ENCODE data around the gene PHB1.

Gene PHB1

DNA sequence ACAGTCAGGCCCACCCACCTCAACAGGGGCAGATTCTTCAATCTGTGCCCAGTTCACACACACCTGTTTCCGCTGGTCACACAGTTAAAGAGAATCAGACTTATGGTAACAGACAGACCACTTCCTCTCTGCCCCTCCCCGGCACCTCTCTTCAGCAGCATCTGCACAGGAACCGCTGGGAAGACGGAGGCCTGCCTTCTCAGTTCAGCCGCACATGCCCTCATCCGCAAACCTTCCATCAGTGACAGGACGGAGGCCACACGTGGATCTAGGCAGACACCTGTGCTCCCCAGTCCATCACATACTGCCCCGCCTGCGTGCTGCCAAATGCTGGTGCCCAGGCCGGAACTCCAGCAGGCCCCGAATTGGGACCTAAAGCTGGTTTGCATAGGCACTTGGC lies 10.3 kb downstream of the PHB1 start:
- TF ChIP-seq EP300 (IDR thresholded peaks at IDR 0.05; ENCODE audit: borderline replicate concordance) (no peak), TEAD4 (IDR thresholded peaks at IDR 0.05) (no peak), FOXM1 (IDR thresholded peaks at IDR 0.05; ENCODE audit: borderline replicate concordance, low read depth) (no peak), RAD21 (IDR thresholded peaks at IDR 0.05; ENCODE audit: low read depth) (no peak), CEBPB (IDR thresholded peaks at IDR 0.05) (no peak), EGR1 (IDR thresholded peaks at IDR 0.05) (no peak), CREB1 (IDR thresholded peaks at IDR 0.05; ENCODE audit: low read depth) (no peak), TCF12 (IDR thresholded peaks at IDR 0.05; ENCODE audit: low read depth) (no peak)
- TF ChIP-seq, protein P1, sequence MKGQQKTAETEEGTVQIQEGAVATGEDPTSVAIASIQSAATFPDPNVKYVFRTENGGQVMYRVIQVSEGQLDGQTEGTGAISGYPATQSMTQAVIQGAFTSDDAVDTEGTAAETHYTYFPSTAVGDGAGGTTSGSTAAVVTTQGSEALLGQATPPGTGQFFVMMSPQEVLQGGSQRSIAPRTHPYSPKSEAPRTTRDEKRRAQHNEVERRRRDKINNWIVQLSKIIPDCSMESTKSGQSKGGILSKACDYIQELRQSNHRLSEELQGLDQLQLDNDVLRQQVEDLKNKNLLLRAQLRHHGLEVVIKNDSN (IDR thresholded peaks at IDR 0.05): no peak
- TF ChIP-seq, protein P2, sequence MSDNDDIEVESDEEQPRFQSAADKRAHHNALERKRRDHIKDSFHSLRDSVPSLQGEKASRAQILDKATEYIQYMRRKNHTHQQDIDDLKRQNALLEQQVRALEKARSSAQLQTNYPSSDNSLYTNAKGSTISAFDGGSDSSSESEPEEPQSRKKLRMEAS (IDR thresholded peaks at IDR 0.05): no peak
- TF ChIP-seq, protein P3, sequence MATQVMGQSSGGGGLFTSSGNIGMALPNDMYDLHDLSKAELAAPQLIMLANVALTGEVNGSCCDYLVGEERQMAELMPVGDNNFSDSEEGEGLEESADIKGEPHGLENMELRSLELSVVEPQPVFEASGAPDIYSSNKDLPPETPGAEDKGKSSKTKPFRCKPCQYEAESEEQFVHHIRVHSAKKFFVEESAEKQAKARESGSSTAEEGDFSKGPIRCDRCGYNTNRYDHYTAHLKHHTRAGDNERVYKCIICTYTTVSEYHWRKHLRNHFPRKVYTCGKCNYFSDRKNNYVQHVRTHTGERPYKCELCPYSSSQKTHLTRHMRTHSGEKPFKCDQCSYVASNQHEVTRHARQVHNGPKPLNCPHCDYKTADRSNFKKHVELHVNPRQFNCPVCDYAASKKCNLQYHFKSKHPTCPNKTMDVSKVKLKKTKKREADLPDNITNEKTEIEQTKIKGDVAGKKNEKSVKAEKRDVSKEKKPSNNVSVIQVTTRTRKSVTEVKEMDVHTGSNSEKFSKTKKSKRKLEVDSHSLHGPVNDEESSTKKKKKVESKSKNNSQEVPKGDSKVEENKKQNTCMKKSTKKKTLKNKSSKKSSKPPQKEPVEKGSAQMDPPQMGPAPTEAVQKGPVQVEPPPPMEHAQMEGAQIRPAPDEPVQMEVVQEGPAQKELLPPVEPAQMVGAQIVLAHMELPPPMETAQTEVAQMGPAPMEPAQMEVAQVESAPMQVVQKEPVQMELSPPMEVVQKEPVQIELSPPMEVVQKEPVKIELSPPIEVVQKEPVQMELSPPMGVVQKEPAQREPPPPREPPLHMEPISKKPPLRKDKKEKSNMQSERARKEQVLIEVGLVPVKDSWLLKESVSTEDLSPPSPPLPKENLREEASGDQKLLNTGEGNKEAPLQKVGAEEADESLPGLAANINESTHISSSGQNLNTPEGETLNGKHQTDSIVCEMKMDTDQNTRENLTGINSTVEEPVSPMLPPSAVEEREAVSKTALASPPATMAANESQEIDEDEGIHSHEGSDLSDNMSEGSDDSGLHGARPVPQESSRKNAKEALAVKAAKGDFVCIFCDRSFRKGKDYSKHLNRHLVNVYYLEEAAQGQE (IDR thresholded peaks at IDR 0.05; ENCODE audit: low read depth): no peak

DNA sequence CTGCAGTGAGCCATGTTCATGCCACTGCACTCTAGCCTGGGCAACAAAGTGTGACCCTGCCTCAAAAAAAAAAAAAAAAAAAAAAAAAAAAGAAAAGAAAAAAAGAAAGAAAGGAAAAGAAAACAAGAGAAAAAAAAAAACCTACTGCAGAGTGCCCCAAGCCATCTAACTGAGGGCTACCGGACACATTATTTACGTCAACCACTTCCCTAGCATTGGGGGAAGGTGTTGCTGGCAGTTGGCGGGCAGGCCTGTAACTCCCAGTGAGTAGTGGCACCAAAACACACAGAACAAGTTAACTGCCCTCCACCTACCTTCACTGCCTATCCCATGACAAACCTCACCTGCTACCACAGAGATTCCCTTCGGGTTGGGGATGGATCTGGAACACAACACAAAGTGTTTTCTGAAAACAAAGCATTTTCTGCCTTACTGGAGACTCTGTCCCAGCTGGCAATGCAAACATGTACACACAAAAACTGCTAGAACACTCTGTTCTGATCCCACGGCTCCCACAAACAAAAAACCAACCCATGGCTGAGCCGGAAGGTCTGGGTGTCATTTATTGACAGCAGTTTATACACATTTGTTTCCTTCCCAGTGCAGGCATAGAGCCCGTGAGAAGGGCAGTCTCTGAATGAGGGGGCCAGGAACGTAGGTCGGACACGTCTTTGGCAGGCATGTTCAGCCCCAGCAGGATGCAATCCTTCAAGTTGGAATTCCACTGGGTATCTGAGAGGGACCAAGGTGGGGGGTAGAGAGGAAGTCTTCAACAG lies 11.0 kb downstream of the PHB1 start:
- TF ChIP-seq NFIC (IDR thresholded peaks at IDR 0.05): no peak
- TF ChIP-seq, protein P2 (IDR thresholded peaks at IDR 0.05): no peak

DNA sequence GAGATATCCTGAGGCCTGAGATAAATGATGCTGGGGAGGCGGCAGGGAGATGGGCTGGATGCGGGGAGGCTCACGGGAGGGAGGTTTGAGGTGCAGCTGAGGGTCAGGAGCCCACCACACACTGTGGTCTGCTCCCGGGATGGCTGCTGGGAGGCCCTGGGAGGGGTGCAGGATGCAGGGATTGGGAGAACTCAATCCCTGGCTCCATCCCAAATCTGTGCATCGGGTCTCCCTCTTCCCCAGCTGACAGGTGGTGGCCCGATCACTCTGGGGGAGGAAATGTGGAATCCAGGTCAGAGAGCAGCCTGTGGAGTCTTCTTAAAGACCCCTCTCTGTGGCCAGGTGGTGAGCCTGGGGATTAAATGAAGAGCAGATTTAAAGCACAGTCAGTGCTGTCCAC lies 12.0 kb downstream of the PHB1 start:
- no peak for TF ChIP-seq CREB1 (IDR thresholded peaks at IDR 0.05; ENCODE audit: low read depth)
- TF ChIP-seq TEAD4 (IDR thresholded peaks at IDR 0.05): no peak
- no peak for TF ChIP-seq EP300 (IDR thresholded peaks at IDR 0.05; ENCODE audit: borderline replicate concordance)
- TF ChIP-seq, protein P2 (IDR thresholded peaks at IDR 0.05): no peak
- TF ChIP-seq, protein P1 (IDR thresholded peaks at IDR 0.05): no peak
- TF ChIP-seq, protein P3 (IDR thresholded peaks at IDR 0.05; ENCODE audit: low read depth): no peak
- no peak for TF ChIP-seq CEBPB (IDR thresholded peaks at IDR 0.05)
- no peak for TF ChIP-seq FOXM1 (IDR thresholded peaks at IDR 0.05; ENCODE audit: borderline replicate concordance, low read depth)

DNA sequence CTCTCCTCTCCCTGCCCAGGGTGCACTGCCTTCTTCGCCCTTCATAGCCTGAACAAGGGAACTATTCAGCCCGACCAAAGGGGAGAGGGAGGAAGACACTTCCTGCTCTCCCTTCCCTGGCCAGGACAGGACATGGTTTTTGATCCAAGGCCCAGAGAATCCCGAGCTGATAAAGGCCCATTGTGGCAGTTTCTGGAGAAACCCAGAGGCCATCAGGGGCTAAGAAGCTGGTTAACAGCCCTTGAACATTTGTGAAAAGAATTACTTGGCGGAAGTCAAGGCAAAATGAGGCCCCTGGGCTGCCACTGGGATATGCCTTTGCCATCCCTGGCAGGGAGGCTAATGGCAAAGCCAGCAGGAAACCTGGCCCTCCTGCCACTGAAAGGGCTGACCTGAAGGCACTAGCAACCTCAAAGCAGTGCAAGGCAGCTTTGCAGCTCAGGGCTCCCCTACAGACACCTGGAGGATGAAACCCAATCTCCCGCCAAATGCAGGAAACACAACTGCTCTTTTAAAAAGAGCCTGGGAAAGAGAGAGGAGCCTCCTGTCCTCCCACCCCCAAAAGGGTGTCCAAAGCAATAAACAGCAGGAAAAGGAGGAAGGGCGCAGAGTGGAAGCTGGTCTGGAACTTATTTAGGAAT lies 12.6 kb downstream of the PHB1 start:
- TF ChIP-seq, protein P1 (IDR thresholded peaks at IDR 0.05): no peak
- TF ChIP-seq CEBPB (IDR thresholded peaks at IDR 0.05) (no peak), TCF12 (IDR thresholded peaks at IDR 0.05; ENCODE audit: low read depth) (no peak), FOXM1 (IDR thresholded peaks at IDR 0.05; ENCODE audit: borderline replicate concordance, low read depth) (no peak), CREB1 (IDR thresholded peaks at IDR 0.05; ENCODE audit: low read depth) (no peak), TEAD4 (IDR thresholded peaks at IDR 0.05) (no peak), NFIC (IDR thresholded peaks at IDR 0.05) (no peak), YY1 (IDR thresholded peaks at IDR 0.05; ENCODE audit: low read depth) (no peak), RAD21 (IDR thresholded peaks at IDR 0.05; ENCODE audit: low read depth) (no peak), EP300 (IDR thresholded peaks at IDR 0.05; ENCODE audit: borderline replicate concordance) (no peak), ZBTB7A (IDR thresholded peaks at IDR 0.05; ENCODE audit: low read depth) (no peak), TAF1 (IDR thresholded peaks at IDR 0.05; ENCODE audit: low read depth) (no peak), EGR1 (IDR thresholded peaks at IDR 0.05) (no peak)
- TF ChIP-seq, protein P2 (IDR thresholded peaks at IDR 0.05): no peak
- TF ChIP-seq, protein P3 (IDR thresholded peaks at IDR 0.05; ENCODE audit: low read depth): no peak

Data from Ishikawa (cell line).